Measurements from ENCODE around the gene ALPG.

The ALPG gene

DNA sequence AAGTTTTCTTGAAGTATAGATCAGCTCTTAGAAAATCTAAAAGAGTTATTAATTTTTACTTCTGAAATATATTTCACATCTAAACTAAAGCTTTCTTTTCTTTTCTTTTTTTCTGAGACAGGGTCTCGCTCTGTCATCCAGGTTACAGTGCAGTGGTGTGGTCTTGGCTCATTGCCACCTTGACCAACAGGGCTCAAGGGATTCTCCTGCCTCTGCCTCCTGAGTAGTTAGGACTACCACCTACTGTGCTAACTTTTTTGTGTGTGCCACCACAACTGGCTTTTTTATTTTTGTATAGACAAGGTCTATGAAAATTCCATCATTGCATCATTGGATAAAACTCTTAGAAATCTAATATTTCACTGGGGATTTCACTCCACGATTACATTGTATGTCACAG lies 10.0 kb upstream of the ALPG start:
- Histone ChIP-seq H3K9ac (ENCODE audit: low read depth, low read length, poor library complexity) (no peak overlapping the region), H3K18ac (ENCODE audit: low read length) (no peak overlapping the region), H2BK12ac (ENCODE audit: low read length) (no peak overlapping the region), H3K4me3 (ENCODE audit: low read length in 2 of 2) (no peak overlapping the region), H2AFZ (ENCODE audit: low read length) (no peak overlapping the region), H3K27ac (replicated peaks; ENCODE audit: low read length) (no peak overlapping the region), H2AK5ac (ENCODE audit: low read depth, low read length) (no peak overlapping the region), H3K4me2 (ENCODE audit: insufficient read depth, low read length, poor library complexity, severe bottlenecking) (no peak overlapping the region), H3K9me3 (replicated peaks in 1 of 2; ENCODE audit: control insufficient read depth in 2 of 2, insufficient read depth in 1 of 2, low read depth in 1 of 2, low read length in 2 of 2) (no peaks in the 10 kb centered on the region), H3K14ac (ENCODE audit: low read length) (no peak overlapping the region), H3K36me3 (replicated peaks in 1 of 2; ENCODE audit: control insufficient read depth in 2 of 2, insufficient read depth in 2 of 2, low read length in 2 of 2) (no peaks in the 10 kb centered on the region), H3K4ac (ENCODE audit: low read length) (no peak overlapping the region), H2BK5ac (ENCODE audit: low read length) (no peak overlapping the region), H3K4me1 (ENCODE audit: control insufficient read depth in 2 of 2, insufficient read depth in 1 of 2, low read depth in 1 of 2, low read length in 2 of 2) (no peaks in the 10 kb centered on the region), H3K79me1 (ENCODE audit: low read depth, low read length) (no peaks in the 10 kb centered on the region), H3K23ac (ENCODE audit: low read depth, low read length, poor library complexity) (no peak overlapping the region), H2BK120ac (ENCODE audit: low read depth, low read length) (no peak overlapping the region), H4K8ac (ENCODE audit: low read depth, low read length) (no peak overlapping the region), H3K27me3 (ENCODE audit: control insufficient read depth in 3 of 3, insufficient read depth in 3 of 3, low read depth in 1 of 3, low read length in 3 of 3) (peaks cover 0 to 8% (median 0%) of the 10 kb centered on the region in 3 experiments), H2BK15ac (ENCODE audit: low read length) (no peak overlapping the region), H4K91ac (ENCODE audit: low read depth, low read length, poor library complexity) (no peak overlapping the region)
- DNase-seq (ENCODE audit: low spot score) = no peak
- no CpG with 5 or more reads among the region's 2 CpGs for WGBS, 2 donors (ENCODE audit: extremely low coverage in 2 of 2, insufficient read length in 2 of 2, insufficient replicate concordance in 1 of 2)

DNA sequence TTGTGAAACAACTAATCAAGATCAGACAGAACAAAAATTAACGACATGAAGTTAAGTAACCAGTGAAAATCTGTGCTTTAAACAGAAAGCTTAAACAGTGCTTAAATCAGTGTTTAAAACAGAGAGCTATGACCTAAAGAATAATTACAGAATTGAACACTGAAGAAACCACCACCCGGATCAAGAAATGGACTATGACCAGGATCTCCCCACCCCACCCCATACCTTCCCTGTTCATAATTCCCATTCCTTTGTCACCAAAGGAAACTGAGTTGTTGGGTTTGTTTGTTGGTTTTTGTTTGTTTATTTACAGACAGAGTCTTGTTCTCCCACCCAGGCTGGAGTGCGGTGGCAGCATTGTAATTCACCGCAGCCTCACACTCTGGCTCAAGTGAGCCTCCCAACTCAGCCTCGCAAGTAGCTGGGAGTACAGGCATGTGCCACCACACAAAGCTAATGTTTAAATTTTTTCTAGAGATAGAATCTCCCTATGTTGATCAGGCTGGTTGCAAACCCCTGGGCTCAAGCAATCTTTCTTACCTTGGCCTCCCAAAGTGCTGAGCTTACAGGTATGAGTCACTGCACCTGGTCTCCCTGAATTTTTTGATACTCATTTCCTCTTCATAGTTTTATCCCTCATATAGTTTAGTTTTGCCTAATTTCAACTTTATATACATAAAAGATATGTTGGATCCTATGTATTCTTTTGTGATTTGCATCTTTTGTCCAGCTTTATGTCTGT lies 8.2 kb upstream of the ALPG start:
- Histone ChIP-seq H3K14ac (ENCODE audit: low read length) (no peak overlapping the region), H3K27me3 (ENCODE audit: control insufficient read depth in 3 of 3, insufficient read depth in 3 of 3, low read depth in 1 of 3, low read length in 3 of 3) (peaks cover 0 to 3% (median 0%) of the 10 kb centered on the region in 3 experiments), H4K91ac (ENCODE audit: low read depth, low read length, poor library complexity) (no peak overlapping the region)

DNA sequence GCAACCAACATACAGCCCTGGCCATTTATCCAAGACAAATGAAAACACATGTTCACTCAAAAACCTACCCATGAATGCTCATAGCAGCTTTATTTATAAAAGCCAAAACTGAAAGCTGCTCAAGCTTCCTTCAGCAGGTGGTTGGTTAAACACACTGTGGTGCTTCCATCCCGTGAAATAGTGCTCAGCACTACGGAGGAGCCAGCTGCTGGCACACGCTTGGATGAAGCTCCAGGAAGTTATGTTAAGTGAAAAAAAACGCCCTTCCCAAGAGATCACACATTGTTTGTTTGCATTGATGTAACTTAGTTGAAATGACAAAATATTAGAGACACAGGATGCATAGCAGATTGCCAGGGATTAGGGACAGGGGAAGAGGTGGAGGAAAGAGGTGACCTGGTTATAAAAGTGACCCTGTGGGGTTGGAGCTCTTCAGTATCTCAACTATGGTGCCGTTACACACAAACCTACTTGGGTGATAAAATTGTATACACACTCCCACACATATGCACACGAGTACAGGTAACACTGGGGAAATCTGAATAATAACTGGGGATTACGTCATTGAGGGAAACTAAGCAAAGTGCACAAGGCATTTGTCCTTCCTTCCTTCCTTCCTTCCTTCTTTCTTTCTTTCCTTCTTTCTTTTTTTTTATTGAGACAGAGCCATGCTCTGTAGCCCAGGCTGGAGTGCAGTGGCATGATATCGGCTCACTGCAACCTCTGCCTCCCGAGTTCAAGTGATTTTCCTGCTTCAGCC lies 6.2 kb upstream of the ALPG start:
- Histone ChIP-seq H3K9me3 (replicated peaks in 1 of 2; ENCODE audit: control insufficient read depth in 2 of 2, insufficient read depth in 1 of 2, low read depth in 1 of 2, low read length in 2 of 2) (no peaks in the 10 kb centered on the region), H3K4me3 (ENCODE audit: low read length in 2 of 2) (no peak overlapping the region), H4K8ac (ENCODE audit: low read depth, low read length) (no peak overlapping the region), H3K4ac (ENCODE audit: low read length) (no peak overlapping the region), H3K4me1 (ENCODE audit: control insufficient read depth in 2 of 2, insufficient read depth in 1 of 2, low read depth in 1 of 2, low read length in 2 of 2) (no peaks in the 10 kb centered on the region), H2AK5ac (ENCODE audit: low read depth, low read length) (no peak overlapping the region), H3K27ac (replicated peaks; ENCODE audit: low read length) (no peak overlapping the region), H3K9ac (ENCODE audit: low read depth, low read length, poor library complexity) (no peak overlapping the region), H2AFZ (ENCODE audit: low read length) (no peak overlapping the region), H3K27me3 (ENCODE audit: control insufficient read depth in 3 of 3, insufficient read depth in 3 of 3, low read depth in 1 of 3, low read length in 3 of 3) (peaks cover 0 to 5% (median 0%) of the 10 kb centered on the region in 3 experiments), H3K4me2 (ENCODE audit: insufficient read depth, low read length, poor library complexity, severe bottlenecking) (no peak overlapping the region), H3K14ac (ENCODE audit: low read length) (no peak overlapping the region), H2BK120ac (ENCODE audit: low read depth, low read length) (no peak overlapping the region), H3K18ac (ENCODE audit: low read length) (no peak overlapping the region), H3K23ac (ENCODE audit: low read depth, low read length, poor library complexity) (no peak overlapping the region), H2BK12ac (ENCODE audit: low read length) (no peak overlapping the region), H4K91ac (ENCODE audit: low read depth, low read length, poor library complexity) (no peak overlapping the region), H3K79me1 (ENCODE audit: low read depth, low read length) (no peaks in the 10 kb centered on the region), H2BK5ac (ENCODE audit: low read length) (no peak overlapping the region), H2BK15ac (ENCODE audit: low read length) (no peak overlapping the region), H3K36me3 (replicated peaks in 1 of 2; ENCODE audit: control insufficient read depth in 2 of 2, insufficient read depth in 2 of 2, low read length in 2 of 2) (no peaks in the 10 kb centered on the region)
- no CpG with 5 or more reads among the region's 9 CpGs for WGBS, 2 donors (ENCODE audit: extremely low coverage in 2 of 2, insufficient read length in 2 of 2, insufficient replicate concordance in 1 of 2)
- no peak for DNase-seq (ENCODE audit: low spot score)

More for the DNA sequence above, 8.2 kb upstream of the ALPG start:
- Histone ChIP-seq H3K4me2 (ENCODE audit: insufficient read depth, low read length, poor library complexity, severe bottlenecking) (no peak overlapping the region), H2AFZ (ENCODE audit: low read length) (no peak overlapping the region), H2BK12ac (ENCODE audit: low read length) (no peak overlapping the region), H3K9me3 (replicated peaks in 1 of 2; ENCODE audit: control insufficient read depth in 2 of 2, insufficient read depth in 1 of 2, low read depth in 1 of 2, low read length in 2 of 2) (no peaks in the 10 kb centered on the region), H2AK5ac (ENCODE audit: low read depth, low read length) (no peak overlapping the region), H2BK5ac (ENCODE audit: low read length) (no peak overlapping the region), H3K23ac (ENCODE audit: low read depth, low read length, poor library complexity) (no peak overlapping the region), H3K4me3 (ENCODE audit: low read length in 2 of 2) (no peak overlapping the region), H3K27ac (replicated peaks; ENCODE audit: low read length) (no peak overlapping the region), H3K36me3 (replicated peaks in 1 of 2; ENCODE audit: control insufficient read depth in 2 of 2, insufficient read depth in 2 of 2, low read length in 2 of 2) (no peaks in the 10 kb centered on the region), H2BK120ac (ENCODE audit: low read depth, low read length) (no peak overlapping the region), H4K8ac (ENCODE audit: low read depth, low read length) (no peak overlapping the region), H2BK15ac (ENCODE audit: low read length) (no peak overlapping the region), H3K4ac (ENCODE audit: low read length) (no peak overlapping the region), H3K18ac (ENCODE audit: low read length) (no peak overlapping the region), H3K4me1 (ENCODE audit: control insufficient read depth in 2 of 2, insufficient read depth in 1 of 2, low read depth in 1 of 2, low read length in 2 of 2) (no peaks in the 10 kb centered on the region), H3K9ac (ENCODE audit: low read depth, low read length, poor library complexity) (no peak overlapping the region), H3K79me1 (ENCODE audit: low read depth, low read length) (no peaks in the 10 kb centered on the region)
- DNase-seq (ENCODE audit: low spot score) = no peak
- no CpG with 5 or more reads among the region's 5 CpGs for WGBS, 2 donors (ENCODE audit: extremely low coverage in 2 of 2, insufficient read length in 2 of 2, insufficient replicate concordance in 1 of 2)

DNA sequence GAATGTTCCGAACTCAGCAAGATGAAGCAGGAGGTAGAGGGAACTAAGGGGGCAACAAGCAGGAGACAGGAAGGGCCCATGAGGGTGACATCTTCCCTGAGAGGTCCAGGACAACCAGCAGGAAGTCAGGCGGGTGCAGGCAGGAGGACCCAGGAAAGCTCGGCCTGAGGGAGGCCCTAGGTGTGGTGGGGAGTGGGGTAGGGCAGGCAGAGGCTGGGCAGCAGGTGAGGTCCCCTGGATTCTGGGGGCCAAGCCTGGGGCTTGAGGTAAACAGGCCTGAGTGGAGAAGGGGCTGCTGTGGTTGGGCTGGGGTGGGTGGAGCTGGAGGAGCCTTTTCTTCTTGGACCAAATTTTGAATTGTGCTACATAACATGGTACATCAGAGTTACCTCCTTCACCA lies 4.1 kb upstream of the ALPG start:
- peaks cover 0 to 7% (median 0%) of the 10 kb centered on the region in 3 experiments for H3K27me3 ChIP-seq (ENCODE audit: control insufficient read depth in 3 of 3, insufficient read depth in 3 of 3, low read depth in 1 of 3, low read length in 3 of 3)
- no peak overlapping the region for H2AK5ac ChIP-seq (ENCODE audit: low read depth, low read length)
- no peak overlapping the region for H2BK5ac ChIP-seq (ENCODE audit: low read length)

More for the DNA sequence above, 4.1 kb upstream of the ALPG start:
- H2BK120ac ChIP-seq (ENCODE audit: low read depth, low read length) = no peak overlapping the region
- no peak overlapping the region for H3K23ac ChIP-seq (ENCODE audit: low read depth, low read length, poor library complexity)
- H3K79me1 ChIP-seq (ENCODE audit: low read depth, low read length) = no peaks in the 10 kb centered on the region
- H3K4me1 ChIP-seq (ENCODE audit: control insufficient read depth in 2 of 2, insufficient read depth in 1 of 2, low read depth in 1 of 2, low read length in 2 of 2) = no peaks in the 10 kb centered on the region
- H3K18ac ChIP-seq (ENCODE audit: low read length) = no peak overlapping the region
- no peak for DNase-seq (ENCODE audit: low spot score)
- WGBS, 2 donors (ENCODE audit: extremely low coverage in 2 of 2, insufficient read length in 2 of 2, insufficient replicate concordance in 1 of 2) = no CpG with 5 or more reads among the region's 3 CpGs
- H3K4me3 ChIP-seq (ENCODE audit: low read length in 2 of 2) = no peak overlapping the region
- no peak overlapping the region for H3K14ac ChIP-seq (ENCODE audit: low read length)
- H2AFZ ChIP-seq (ENCODE audit: low read length) = no peak overlapping the region
- no peak overlapping the region for H3K4me2 ChIP-seq (ENCODE audit: insufficient read depth, low read length, poor library complexity, severe bottlenecking)
- no peak overlapping the region for H3K4ac ChIP-seq (ENCODE audit: low read length)
- H3K9ac ChIP-seq (ENCODE audit: low read depth, low read length, poor library complexity) = no peak overlapping the region
- no peak overlapping the region for H4K91ac ChIP-seq (ENCODE audit: low read depth, low read length, poor library complexity)
- H2BK12ac ChIP-seq (ENCODE audit: low read length) = no peak overlapping the region
- no peak overlapping the region for H3K27ac ChIP-seq (replicated peaks; ENCODE audit: low read length)
- H3K9me3 ChIP-seq (replicated peaks in 1 of 2; ENCODE audit: control insufficient read depth in 2 of 2, insufficient read depth in 1 of 2, low read depth in 1 of 2, low read length in 2 of 2) = no peaks in the 10 kb centered on the region
- no peak overlapping the region for H4K8ac ChIP-seq (ENCODE audit: low read depth, low read length)
- H2BK15ac ChIP-seq (ENCODE audit: low read length) = no peak overlapping the region
- H3K36me3 ChIP-seq (replicated peaks in 1 of 2; ENCODE audit: control insufficient read depth in 2 of 2, insufficient read depth in 2 of 2, low read length in 2 of 2) = no peaks in the 10 kb centered on the region

Measured in neuronal stem cell (in vitro differentiated cells).